Rectal smooth muscle tissue (tissue), 1 donor: Measurements from ENCODE around the gene FOXM1.

Experiments used
- H3K27ac ChIP-seq: one replicate; pipeline ENCODE4 v1.7.0; 2013; ENCODE audit warnings: low read depth, low read length, inconsistent platforms
- H3K27me3 ChIP-seq: one replicate; pipeline ENCODE4 v1.7.0; 2013; ENCODE audit warnings: low read length; ENCODE audit not compliant: control insufficient read depth, insufficient read depth
- H3K36me3 ChIP-seq: one replicate; pipeline ENCODE4 v1.7.0; 2013; ENCODE audit warnings: low read length; ENCODE audit not compliant: control insufficient read depth, insufficient read depth
- H3K4me1 ChIP-seq: one replicate; pipeline ENCODE4 v1.7.0; 2013; ENCODE audit warnings: low read length; ENCODE audit not compliant: control insufficient read depth, insufficient read depth
- H3K4me3 ChIP-seq: one replicate; pipeline ENCODE4 v1.7.0; 2013; ENCODE audit warnings: low read length
- H3K9ac ChIP-seq: one replicate; pipeline ENCODE4 v1.7.0; 2013; ENCODE audit warnings: low read length

Gene FOXM1, protein sequence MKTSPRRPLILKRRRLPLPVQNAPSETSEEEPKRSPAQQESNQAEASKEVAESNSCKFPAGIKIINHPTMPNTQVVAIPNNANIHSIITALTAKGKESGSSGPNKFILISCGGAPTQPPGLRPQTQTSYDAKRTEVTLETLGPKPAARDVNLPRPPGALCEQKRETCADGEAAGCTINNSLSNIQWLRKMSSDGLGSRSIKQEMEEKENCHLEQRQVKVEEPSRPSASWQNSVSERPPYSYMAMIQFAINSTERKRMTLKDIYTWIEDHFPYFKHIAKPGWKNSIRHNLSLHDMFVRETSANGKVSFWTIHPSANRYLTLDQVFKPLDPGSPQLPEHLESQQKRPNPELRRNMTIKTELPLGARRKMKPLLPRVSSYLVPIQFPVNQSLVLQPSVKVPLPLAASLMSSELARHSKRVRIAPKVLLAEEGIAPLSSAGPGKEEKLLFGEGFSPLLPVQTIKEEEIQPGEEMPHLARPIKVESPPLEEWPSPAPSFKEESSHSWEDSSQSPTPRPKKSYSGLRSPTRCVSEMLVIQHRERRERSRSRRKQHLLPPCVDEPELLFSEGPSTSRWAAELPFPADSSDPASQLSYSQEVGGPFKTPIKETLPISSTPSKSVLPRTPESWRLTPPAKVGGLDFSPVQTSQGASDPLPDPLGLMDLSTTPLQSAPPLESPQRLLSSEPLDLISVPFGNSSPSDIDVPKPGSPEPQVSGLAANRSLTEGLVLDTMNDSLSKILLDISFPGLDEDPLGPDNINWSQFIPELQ

DNA sequence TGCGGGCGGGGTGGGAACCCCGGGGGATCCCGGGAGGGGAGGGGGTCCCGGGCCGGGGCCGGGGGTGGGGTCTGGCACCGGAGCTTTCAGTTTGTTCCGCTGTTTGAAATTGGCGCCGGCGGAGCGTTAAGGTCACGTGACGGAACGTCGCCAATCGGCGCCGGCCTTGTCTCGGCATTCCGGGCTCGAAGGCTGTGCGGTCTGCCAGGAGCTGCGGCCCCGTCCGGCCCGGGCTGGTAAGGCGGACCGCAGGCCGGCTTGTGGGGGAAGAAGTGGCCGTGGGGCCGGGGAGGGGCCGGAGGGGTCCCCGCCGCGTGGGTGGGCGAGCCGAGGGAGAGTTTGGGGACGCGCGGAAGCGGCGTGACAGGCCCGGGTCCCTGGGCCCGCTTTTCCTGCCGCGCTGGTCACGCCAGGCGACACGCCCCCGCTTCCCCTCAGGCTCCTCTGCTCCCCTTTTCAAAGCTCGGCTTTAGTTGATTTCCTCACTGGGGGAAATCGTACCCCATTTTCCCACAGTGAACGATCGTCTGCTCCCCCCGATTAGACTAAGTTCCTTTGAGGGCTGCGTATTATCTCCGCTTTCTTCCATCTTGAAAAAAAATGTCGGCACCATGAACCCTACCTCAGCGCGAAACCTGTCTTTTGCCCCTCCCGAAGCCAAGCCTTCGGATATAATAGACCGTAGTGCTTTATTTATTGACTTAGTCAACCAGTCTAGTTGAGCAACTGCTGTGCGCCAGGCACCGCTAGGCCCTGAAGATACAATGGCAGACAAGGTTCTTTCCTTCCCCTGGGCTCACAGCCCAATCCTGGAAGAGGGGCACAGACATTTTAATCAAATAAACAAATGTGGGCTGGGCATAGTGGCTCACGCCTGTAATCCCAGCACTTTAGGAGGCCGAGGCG lies at the start of gene FOXM1, which contains the start of gene RHNO1:
TSS of gene FOXM1 (minus strand) at position 128 of the 906 bp plus-strand sequence. CDS start 2,696 bp downstream, outside the sequence.
TSS of gene RHNO1 (plus strand) at position 177 of the 906 bp plus-strand sequence. CDS start 8,144 bp downstream, outside the sequence.
- peak within 1 kb of the TSS; percentile 85 for H3K27ac ChIP-seq
- no peaks in the 10 kb centered on the region for H3K36me3 ChIP-seq
- peak within 1 kb of the TSS; percentile 50 for H3K9ac ChIP-seq
- H3K4me1 ChIP-seq = no peaks in the 10 kb centered on the region
- H3K4me3 ChIP-seq = peak within 1 kb of the TSS; percentile 89
- no peaks in the 10 kb centered on the region for H3K27me3 ChIP-seq

- Histone ChIP-seq H3K27ac (no peak overlapping the region), H3K27me3 (no peaks in the 10 kb centered on the region), H3K4me1 (no peaks in the 10 kb centered on the region), H3K36me3 (peaks cover 18% of the 10 kb centered on the region), H3K4me3 (no peak overlapping the region), H3K9ac (no peak overlapping the region)
Measured at GRCh38 chr12:2925322-2925995, 48.5 kb upstream of the FOXM1 start.

DNA sequence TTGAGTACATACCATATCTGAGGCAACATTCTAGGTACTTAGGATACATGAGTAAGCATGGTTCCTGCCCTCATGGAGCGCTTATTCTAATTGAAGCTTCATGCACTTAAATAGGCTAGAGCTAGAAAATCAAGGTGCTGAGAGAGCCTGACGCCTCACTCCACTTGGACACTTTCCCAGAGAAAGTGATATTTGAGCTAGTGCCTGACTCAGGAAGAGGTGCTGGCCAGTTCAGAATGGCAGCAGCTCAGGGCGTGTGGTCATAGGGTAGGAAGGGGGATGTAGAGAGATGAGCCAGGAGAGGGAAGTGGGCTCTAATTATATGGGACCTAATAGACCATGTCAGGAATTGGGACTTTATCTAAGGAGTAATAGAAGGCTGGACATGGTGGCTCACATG lies 47.0 kb upstream of the FOXM1 start:
- H3K4me3 ChIP-seq = no peak overlapping the region
- no peaks in the 10 kb centered on the region for H3K4me1 ChIP-seq
- peaks cover 18% of the 10 kb centered on the region for H3K36me3 ChIP-seq
- no peaks in the 10 kb centered on the region for H3K27me3 ChIP-seq
- H3K9ac ChIP-seq = no peak overlapping the region
- no peak overlapping the region for H3K27ac ChIP-seq

- Histone ChIP-seq H3K4me1 (no peaks in the 10 kb centered on the region), H3K36me3 (peaks cover 18% of the 10 kb centered on the region)
Measured at GRCh38 chr12:2923057-2923456, 46.1 kb upstream of the FOXM1 start.

GRCh38 chr12:2922329-2922728 lies 45.4 kb upstream of the FOXM1 start:
- Histone ChIP-seq H3K36me3 (peaks cover 18% of the 10 kb centered on the region), H3K4me1 (no peaks in the 10 kb centered on the region)

More at GRCh38 chr12:2923057-2923456, 46.1 kb upstream of the FOXM1 start:
- Histone ChIP-seq H3K27ac (no peak overlapping the region), H3K9ac (no peak overlapping the region), H3K4me3 (no peak overlapping the region), H3K27me3 (no peaks in the 10 kb centered on the region)

GRCh38 chr12:2919249-2919648 lies 42.3 kb upstream of the FOXM1 start:
- Histone ChIP-seq H3K4me3 (no peak overlapping the region), H3K4me1 (no peaks in the 10 kb centered on the region), H3K36me3 (peaks cover 10% of the 10 kb centered on the region), H3K27me3 (no peaks in the 10 kb centered on the region), H3K9ac (no peak overlapping the region), H3K27ac (no peak overlapping the region)

More at GRCh38 chr12:2922329-2922728, 45.4 kb upstream of the FOXM1 start:
- Histone ChIP-seq H3K9ac (no peak overlapping the region), H3K4me3 (no peak overlapping the region), H3K27me3 (no peaks in the 10 kb centered on the region), H3K27ac (no peak overlapping the region)

GRCh38 chr12:2912216-2912575 lies 35.2 kb upstream of the FOXM1 start:
- H3K4me1 ChIP-seq = no peaks in the 10 kb centered on the region
- no peak overlapping the region for H3K27ac ChIP-seq
- no peak overlapping the region for H3K4me3 ChIP-seq
- no peaks in the 10 kb centered on the region for H3K36me3 ChIP-seq
- no peak overlapping the region for H3K9ac ChIP-seq
- no peaks in the 10 kb centered on the region for H3K27me3 ChIP-seq

DNA sequence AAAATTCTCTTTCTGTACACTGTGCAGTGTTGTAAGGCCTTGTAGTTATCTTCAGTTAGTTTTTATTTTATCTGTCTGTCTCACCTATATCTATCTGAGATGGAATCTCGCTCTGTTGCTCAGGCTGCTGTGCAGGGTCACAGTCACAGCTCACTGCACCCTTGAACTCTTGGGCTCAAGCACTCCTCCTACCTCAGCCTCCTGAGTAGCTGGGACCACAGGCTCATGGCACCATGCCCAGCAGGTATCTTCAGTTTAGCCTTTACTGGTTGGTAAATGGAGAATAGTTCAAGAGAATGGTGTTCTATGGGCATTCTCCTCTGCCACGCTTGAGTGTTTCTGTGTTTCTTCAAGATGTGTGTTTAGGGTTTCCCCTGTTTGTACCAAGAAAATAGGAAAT lies 27.3 kb upstream of the FOXM1 start:
- peaks cover 8% of the 10 kb centered on the region for H3K4me1 ChIP-seq

GRCh38 chr12:2902272-2902880 lies 25.4 kb upstream of the FOXM1 start:
- Histone ChIP-seq H3K9ac (no peak overlapping the region), H3K4me1 (peaks cover 8% of the 10 kb centered on the region), H3K4me3 (no peak overlapping the region), H3K27me3 (no peaks in the 10 kb centered on the region), H3K36me3 (no peaks in the 10 kb centered on the region), H3K27ac (no peak overlapping the region)

More for the DNA sequence above, 27.3 kb upstream of the FOXM1 start:
- Histone ChIP-seq H3K4me3 (no peak overlapping the region), H3K9ac (no peak overlapping the region), H3K27me3 (no peaks in the 10 kb centered on the region), H3K36me3 (no peaks in the 10 kb centered on the region), H3K27ac (no peak overlapping the region)

- H3K36me3 ChIP-seq = no peaks in the 10 kb centered on the region
- no peak overlapping the region for H3K4me3 ChIP-seq
- H3K27ac ChIP-seq = no peak overlapping the region
- no peak overlapping the region for H3K9ac ChIP-seq
- H3K27me3 ChIP-seq = no peaks in the 10 kb centered on the region
- H3K4me1 ChIP-seq = peaks cover 8% of the 10 kb centered on the region
Measured at GRCh38 chr12:2900642-2901041, 23.7 kb upstream of the FOXM1 start.

- Histone ChIP-seq H3K27ac (no peak overlapping the region), H3K4me1 (peaks cover 11% of the 10 kb centered on the region), H3K36me3 (no peaks in the 10 kb centered on the region), H3K4me3 (no peak overlapping the region), H3K9ac (no peak overlapping the region), H3K27me3 (no peaks in the 10 kb centered on the region)
Measured at GRCh38 chr12:2897418-2897817, 20.4 kb upstream of the FOXM1 start.
